Keratinocyte (primary cell): ENCODE data around the gene NDUFV1. TPM values are rescaled to one million over a fixed set of nuclear protein-coding genes. Genes with fewer than 3 reads are reported as not detected.
"Not testable (repeated sequence)": the region's sequence is repeated elsewhere in the genome, so short reads cannot be mapped to it uniquely, and the experiment has no call there.

Source experiments
- DNase-seq: peaks from one replicate; pipeline ENCODE4 v3.0.0-alpha.2; 2011; ENCODE audit warnings: low read depth, missing footprints, low spot score
- FAIRE-seq: peaks from 2 replicates; lab custom pipeline; 2011; peaks lifted over from hg19 to GRCh38; lab: Jason Lieb, UNC
- H2AFZ ChIP-seq: 2 replicates; pipeline ENCODE4 v1.6.0; 2012; ENCODE audit warnings: low read length, control low read depth, inconsistent platforms; ENCODE audit not compliant: control insufficient read depth
- H3K27ac ChIP-seq: 2 replicates; pipeline ENCODE4 v1.5.1; 2011; ENCODE audit warnings: low read length; ENCODE audit not compliant: control insufficient read depth, insufficient read depth
- H3K27me3 ChIP-seq: 3 replicates; pipeline ENCODE4 v1.6.0; 2011; ENCODE audit warnings: low read length; ENCODE audit not compliant: control insufficient read depth, insufficient read depth; ENCODE audit errors: extremely low read depth
- H3K36me3 ChIP-seq, 2 experiments: 2 replicates in 1 of 2; 3 replicates in 1 of 2; pipeline ENCODE4 v1.5.1; 2011; ENCODE audit warnings: low read length in 2 of 2, mild to moderate bottlenecking in 1 of 2; ENCODE audit not compliant: control insufficient read depth in 2 of 2, insufficient read depth in 2 of 2; ENCODE audit errors: extremely low read depth in 1 of 2
- H3K4me1 ChIP-seq: 3 replicates; pipeline ENCODE4 v1.5.1; 2011; ENCODE audit warnings: low read length; ENCODE audit not compliant: control insufficient read depth, insufficient read depth; ENCODE audit errors: extremely low read depth
- H3K4me2 ChIP-seq: 3 replicates; pipeline ENCODE4 v1.6.0; 2011; ENCODE audit warnings: low read depth, low read length; ENCODE audit not compliant: control insufficient read depth, insufficient read depth; ENCODE audit errors: extremely low read depth
- H3K4me3 ChIP-seq, 3 experiments: fragments of 200-600 bp in 1 of 3; sonication (generic) in 1 of 3; 2 replicates in 2 of 3; 3 replicates in 1 of 3; pipeline ENCODE4 v1.5.1; 2011 to 2016; ENCODE audit warnings: low read length in 3 of 3, mild to moderate bottlenecking in 3 of 3, control low read depth in 2 of 3, inconsistent platforms in 1 of 3, low read depth in 1 of 3, mixed read lengths in 1 of 3, mixed run types in 1 of 3, moderate library complexity in 1 of 3; ENCODE audit not compliant: control insufficient read depth in 2 of 3, insufficient read depth in 2 of 3; ENCODE audit errors: extremely low read depth in 1 of 3
- H3K79me2 ChIP-seq: 2 replicates; pipeline ENCODE4 v1.6.0; 2012; ENCODE audit warnings: low read length; ENCODE audit not compliant: control insufficient read depth, insufficient read depth
- H3K9ac ChIP-seq: 3 replicates; pipeline ENCODE4 v1.6.0; 2011; ENCODE audit warnings: low read length; ENCODE audit not compliant: control insufficient read depth, insufficient read depth; ENCODE audit errors: extremely low read depth
- H3K9me1 ChIP-seq: 3 replicates; pipeline ENCODE4 v1.6.0; 2011; ENCODE audit warnings: low read length; ENCODE audit not compliant: control insufficient read depth, insufficient read depth; ENCODE audit errors: extremely low read depth
- H3K9me3 ChIP-seq: 2 replicates; pipeline ENCODE4 v1.5.1; 2012; ENCODE audit warnings: low read depth, low read length; ENCODE audit not compliant: control insufficient read depth
- H4K20me1 ChIP-seq: 3 replicates; pipeline ENCODE4 v1.6.0; 2011; ENCODE audit warnings: low read length; ENCODE audit not compliant: control insufficient read depth, insufficient read depth; ENCODE audit errors: extremely low read depth
- dilution Hi-C: fragments of 300-500 bp; cut with MboI; formaldehyde crosslinking; loops from one replicate; pipeline ENCODE4 v1.7.0; 2020; ENCODE audit warnings: low sequenced_read_pairs; ENCODE audit not compliant: extremely low pct_ligation_motif_present
- polyA plus RNA-seq, 5 experiments: library from polyadenylated mRNA; depleted of rRNA in 3 of 5; stranded (reverse) in 3 of 5; stranded (forward) in 1 of 5; unstranded in 1 of 5; fragments of >200 nt; gene quantifications; 1 replicate in 1 of 5; 2 replicates in 3 of 5; 3 replicates in 1 of 5; pipeline versions ENCODE4 v1.2.1 to v1.2.3, GENCODE V29; 2011 to 2012; ENCODE audit warnings: missing spikeins in 2 of 5, low read depth in 1 of 5, low replicate concordance in 1 of 5

NDUFV1 gene
- polyA plus RNA-seq, 1 donor (not counting 4 experiments of a cell fraction or from before 2014, with no cell fraction given): 102 TPM

DNA sequence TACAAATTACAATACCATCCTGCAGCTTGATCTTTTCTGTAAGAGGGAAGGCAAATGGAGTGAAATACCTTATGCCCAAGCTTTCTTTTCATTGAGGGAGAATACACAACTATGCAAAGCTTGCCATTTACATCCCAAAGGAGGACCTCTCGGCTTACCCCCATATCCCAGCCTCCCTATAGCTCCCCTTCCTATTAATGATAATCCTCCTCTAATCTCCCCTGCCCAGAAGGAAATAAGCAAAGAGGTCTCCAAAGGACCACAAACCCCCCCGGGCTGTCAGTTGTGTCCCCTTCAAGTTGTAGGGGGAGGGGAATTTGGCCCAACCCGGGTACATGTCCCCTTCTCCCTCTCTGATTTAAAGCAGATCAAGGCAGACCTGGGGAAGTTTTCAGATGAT, 15.2 kb downstream of the NDUFV1 start:
- DNase-seq, H3K27me3 ChIP-seq, H3K9me3 ChIP-seq, H2AFZ ChIP-seq, H3K9me1 ChIP-seq, H3K27ac ChIP-seq, H4K20me1 ChIP-seq, FAIRE-seq, H3K4me3 ChIP-seq, dilution Hi-C loops, H3K4me1 ChIP-seq, H3K9ac ChIP-seq, H3K79me2 ChIP-seq, H3K36me3 ChIP-seq, H3K4me2 ChIP-seq: not testable (repeated sequence)

DNA sequence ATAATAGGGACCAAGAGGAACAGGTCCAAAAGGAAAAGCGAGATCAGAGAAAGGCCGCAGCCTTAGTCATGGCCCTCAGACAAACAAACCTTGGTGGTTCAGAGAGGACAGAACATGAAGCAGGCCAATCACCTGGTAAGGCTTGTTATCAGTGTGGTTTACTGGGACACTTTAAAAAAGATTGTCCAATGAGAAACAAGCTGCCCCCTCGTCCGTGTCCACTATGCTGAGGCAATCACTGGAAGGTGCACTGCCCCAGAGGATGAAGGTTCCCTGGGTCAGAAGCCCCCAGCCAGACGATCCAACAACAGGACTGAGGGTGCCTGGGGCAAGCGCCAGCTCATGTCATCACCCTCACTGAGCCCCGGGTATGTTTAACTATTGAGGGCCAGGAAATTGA, 16.2 kb downstream of the NDUFV1 start:
- H4K20me1 ChIP-seq, H3K27me3 ChIP-seq, FAIRE-seq, H3K4me1 ChIP-seq, H3K79me2 ChIP-seq, H3K9ac ChIP-seq, H3K27ac ChIP-seq, H3K36me3 ChIP-seq, dilution Hi-C loops, DNase-seq, H3K4me2 ChIP-seq, H3K9me1 ChIP-seq, H2AFZ ChIP-seq, H3K4me3 ChIP-seq, H3K9me3 ChIP-seq: not testable (repeated sequence)

DNA sequence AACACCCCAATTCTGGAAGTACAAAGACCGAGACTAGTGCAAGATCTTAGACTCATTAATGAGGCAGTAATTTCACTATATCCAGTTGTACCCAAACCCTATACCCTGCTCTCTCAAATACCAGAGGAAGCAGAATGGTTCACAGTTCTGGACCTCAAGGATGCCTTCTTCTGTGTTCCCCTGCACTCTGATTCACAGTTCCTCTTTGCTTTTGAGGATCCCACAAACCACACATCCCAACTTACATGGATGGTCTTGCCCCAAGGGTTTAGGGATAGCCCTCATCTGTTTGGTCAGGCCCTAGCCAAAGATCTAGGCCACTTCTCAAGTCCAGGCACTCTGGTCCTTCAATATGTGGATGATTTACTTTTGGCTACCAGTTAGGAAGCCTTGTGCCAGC, 17.1 kb downstream of the NDUFV1 start:
- H3K9ac ChIP-seq, H3K9me3 ChIP-seq, H3K4me2 ChIP-seq, FAIRE-seq, H3K27ac ChIP-seq, DNase-seq, H3K4me1 ChIP-seq, H3K36me3 ChIP-seq, H4K20me1 ChIP-seq, dilution Hi-C loops, H3K9me1 ChIP-seq, H3K4me3 ChIP-seq, H3K27me3 ChIP-seq, H2AFZ ChIP-seq, H3K79me2 ChIP-seq: not testable (repeated sequence)

DNA sequence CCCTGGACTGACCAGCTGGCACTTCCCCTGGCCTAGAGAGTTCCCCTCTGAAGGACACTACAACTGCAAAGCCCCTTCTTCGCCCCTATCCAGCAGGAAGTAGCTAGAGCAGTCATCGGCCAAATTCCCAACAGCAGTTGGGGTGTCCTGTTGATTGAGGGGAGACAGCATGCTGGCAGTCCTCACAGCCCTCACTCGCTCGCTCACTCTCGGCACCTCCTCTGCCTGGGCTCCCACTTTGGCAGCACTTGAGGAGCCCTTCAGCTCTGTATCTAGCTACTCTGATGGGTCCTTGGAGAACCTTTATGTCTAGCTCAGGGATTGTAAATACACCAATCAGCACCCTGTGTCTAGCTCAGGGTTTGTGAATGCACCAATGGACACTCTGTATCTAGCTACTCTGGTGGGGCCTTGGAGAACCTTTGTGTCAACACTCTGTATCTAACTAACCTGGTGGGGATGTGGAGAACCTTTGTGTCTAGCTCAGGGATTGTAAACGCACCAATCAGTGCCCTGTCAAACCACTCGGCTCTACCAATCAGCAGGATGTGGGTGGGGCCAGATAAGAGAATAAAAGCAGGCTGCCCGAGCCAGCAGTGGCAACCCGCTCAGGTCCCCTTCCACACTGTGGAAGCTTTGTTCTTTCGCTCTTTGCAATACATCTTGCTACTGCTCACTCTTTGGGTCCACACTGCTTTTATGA, 19.5 kb downstream of the NDUFV1 start:
- H3K4me1 ChIP-seq, FAIRE-seq, H3K4me2 ChIP-seq, H2AFZ ChIP-seq, H3K79me2 ChIP-seq, H3K36me3 ChIP-seq, H3K27me3 ChIP-seq, dilution Hi-C loops, H3K9ac ChIP-seq, DNase-seq, H3K4me3 ChIP-seq, H3K9me1 ChIP-seq, H3K9me3 ChIP-seq, H4K20me1 ChIP-seq, H3K27ac ChIP-seq: not testable (repeated sequence)
